Stimulated activated naive CD8-positive, alpha-beta T cell treated with anti-CD3 and anti-CD28 coated beads, Interleukin-15, Interleukin-2, amounts not matched to agents 100 ng/mL and 50 ng/mL, for 24 hours (primary cell): Measurements from ENCODE around the gene APPBP2.
"Not testable (repeated sequence)": the region's sequence is repeated elsewhere in the genome, so short reads cannot be mapped to it uniquely, and the experiment has no call there.

ENCODE experiments used
- H3K27ac Mint-ChIP-seq: one replicate; pipeline ENCODE4 v1.8.0; 2021; ENCODE audit warnings: mild to moderate bottlenecking, mixed read lengths
- H3K27me3 Mint-ChIP-seq: one replicate; pipeline ENCODE4 v1.8.0; 2021; ENCODE audit warnings: mixed read lengths
- H3K36me3 Mint-ChIP-seq: one replicate; pipeline ENCODE4 v1.8.0; 2021; ENCODE audit warnings: low read depth, mixed read lengths
- H3K4me1 Mint-ChIP-seq: one replicate; pipeline ENCODE4 v1.8.0; 2021; ENCODE audit warnings: low read depth, mixed read lengths
- H3K4me3 Mint-ChIP-seq: one replicate; pipeline ENCODE4 v1.8.0; 2021; ENCODE audit warnings: mild to moderate bottlenecking, mixed read lengths
- H3K9me3 Mint-ChIP-seq: one replicate; pipeline ENCODE4 v1.8.0; 2021; ENCODE audit warnings: mixed read lengths

The APPBP2 gene

GRCh38 chr17:60445144-60445543, 80.9 kb downstream of the APPBP2 start:
- H3K4me1 Mint-ChIP-seq, result no peaks in the 10 kb centered on the region
- H3K36me3 Mint-ChIP-seq, result peaks cover 22% of the 10 kb centered on the region
- no peak overlapping the region for H3K27ac Mint-ChIP-seq
- H3K27me3 Mint-ChIP-seq, result no peaks in the 10 kb centered on the region
- H3K4me3 Mint-ChIP-seq, result no peak overlapping the region
- no peaks in the 10 kb centered on the region for H3K9me3 Mint-ChIP-seq

- Mint-ChIP-seq H3K9me3 (no peaks in the 10 kb centered on the region), H3K4me3 (no peak overlapping the region), H3K4me1 (no peaks in the 10 kb centered on the region), H3K36me3 (peaks cover 17% of the 10 kb centered on the region), H3K27me3 (no peaks in the 10 kb centered on the region), H3K27ac (no peak overlapping the region)
These were observed 82.3 kb downstream of the APPBP2 start for GRCh38 chr17:60443713-60444112.

GRCh38 chr17:60442271-60443173, 83.5 kb downstream of the APPBP2 start:
- H3K4me1 Mint-ChIP-seq, result no peaks in the 10 kb centered on the region
- no peaks in the 10 kb centered on the region for H3K27me3 Mint-ChIP-seq
- no peak overlapping the region for H3K4me3 Mint-ChIP-seq
- no peaks in the 10 kb centered on the region for H3K9me3 Mint-ChIP-seq
- no peak overlapping the region for H3K27ac Mint-ChIP-seq
- H3K36me3 Mint-ChIP-seq, result peaks cover 9% of the 10 kb centered on the region

GRCh38 chr17:60439501-60439900, 86.5 kb downstream of the APPBP2 start:
- peaks cover 6% of the 10 kb centered on the region for H3K27me3 Mint-ChIP-seq
- no peak overlapping the region for H3K27ac Mint-ChIP-seq
- H3K36me3 Mint-ChIP-seq, result no peaks in the 10 kb centered on the region
- H3K4me3 Mint-ChIP-seq, result no peak overlapping the region
- no peaks in the 10 kb centered on the region for H3K9me3 Mint-ChIP-seq
- peaks cover 4% of the 10 kb centered on the region for H3K4me1 Mint-ChIP-seq

- peaks cover 4% of the 10 kb centered on the region for H3K4me1 Mint-ChIP-seq
- no peaks in the 10 kb centered on the region for H3K36me3 Mint-ChIP-seq
- no peak overlapping the region for H3K27ac Mint-ChIP-seq
- H3K4me3 Mint-ChIP-seq, result no peak overlapping the region
- H3K9me3 Mint-ChIP-seq, result no peaks in the 10 kb centered on the region
- H3K27me3 Mint-ChIP-seq, result peaks cover 6% of the 10 kb centered on the region
These were observed 89.4 kb downstream of the APPBP2 start for GRCh38 chr17:60436676-60437075.

- H3K27me3 Mint-ChIP-seq, result peaks cover 6% of the 10 kb centered on the region
- no peak overlapping the region for H3K4me3 Mint-ChIP-seq
- no peak overlapping the region for H3K27ac Mint-ChIP-seq
These were observed 90.5 kb downstream of the APPBP2 start for GRCh38 chr17:60435244-60436167.

GRCh38 chr17:60433021-60433997, 92.7 kb downstream of the APPBP2 start:
- not testable (repeated sequence) for H3K4me1 Mint-ChIP-seq

More at GRCh38 chr17:60435244-60436167, 90.5 kb downstream of the APPBP2 start:
- Mint-ChIP-seq H3K4me1 (peaks cover 4% of the 10 kb centered on the region), H3K9me3 (no peaks in the 10 kb centered on the region), H3K36me3 (no peaks in the 10 kb centered on the region)

GRCh38 chr17:60430561-60430960, 95.5 kb downstream of the APPBP2 start:
- not testable (repeated sequence) for H3K27ac Mint-ChIP-seq, H3K4me1 Mint-ChIP-seq, H3K4me3 Mint-ChIP-seq, H3K27me3 Mint-ChIP-seq, H3K36me3 Mint-ChIP-seq, H3K9me3 Mint-ChIP-seq

More at GRCh38 chr17:60433021-60433997, 92.7 kb downstream of the APPBP2 start:
- not testable (repeated sequence) for H3K4me3 Mint-ChIP-seq, H3K27ac Mint-ChIP-seq, H3K9me3 Mint-ChIP-seq, H3K36me3 Mint-ChIP-seq, H3K27me3 Mint-ChIP-seq

- H3K9me3 Mint-ChIP-seq, H3K27me3 Mint-ChIP-seq, H3K4me3 Mint-ChIP-seq, H3K36me3 Mint-ChIP-seq, H3K27ac Mint-ChIP-seq, H3K4me1 Mint-ChIP-seq: not testable (repeated sequence)
These were observed 97.6 kb downstream of the APPBP2 start for GRCh38 chr17:60428491-60428890.

- peaks cover 4% of the 10 kb centered on the region for H3K4me1 Mint-ChIP-seq
- H3K36me3 Mint-ChIP-seq, result no peaks in the 10 kb centered on the region
- H3K27ac Mint-ChIP-seq, result no peak overlapping the region
- H3K9me3 Mint-ChIP-seq, result no peaks in the 10 kb centered on the region
- no peaks in the 10 kb centered on the region for H3K27me3 Mint-ChIP-seq
- H3K4me3 Mint-ChIP-seq, result no peak overlapping the region
These were observed 99.4 kb downstream of the APPBP2 start for GRCh38 chr17:60426596-60426995.

GRCh38 chr17:60425626-60426025, 100.4 kb downstream of the APPBP2 start:
- Mint-ChIP-seq H3K4me1 (peaks cover 10% of the 10 kb centered on the region), H3K4me3 (no peak overlapping the region), H3K9me3 (no peaks in the 10 kb centered on the region), H3K36me3 (no peaks in the 10 kb centered on the region), H3K27me3 (no peaks in the 10 kb centered on the region), H3K27ac (no peak overlapping the region)

- Mint-ChIP-seq H3K9me3 (no peaks in the 10 kb centered on the region), H3K27ac (no peak overlapping the region), H3K27me3 (no peaks in the 10 kb centered on the region), H3K36me3 (no peaks in the 10 kb centered on the region), H3K4me1 (peaks cover 10% of the 10 kb centered on the region), H3K4me3 (no peak overlapping the region)
These were observed 102.2 kb downstream of the APPBP2 start for GRCh38 chr17:60423865-60424264.

GRCh38 chr17:60422162-60422665, 103.8 kb downstream of the APPBP2 start, which contains the start of gene CHCT1:
Gene CHCT1 (plus strand): TSS chr17:60422489. CDS start chr17:60422593, 104 bp downstream.
- H3K4me3 Mint-ChIP-seq, result peak within 1 kb of the TSS; percentile 74
- H3K36me3 Mint-ChIP-seq, result no peaks in the 10 kb centered on the region
- H3K27me3 Mint-ChIP-seq, result no peaks in the 10 kb centered on the region
- H3K9me3 Mint-ChIP-seq, result no peaks in the 10 kb centered on the region
- H3K4me1 Mint-ChIP-seq, result peaks cover 10% of the 10 kb centered on the region
- H3K27ac Mint-ChIP-seq, result peak within 1 kb of the TSS; percentile 76
